H1 (cell line): ENCODE results near the gene ITPR1. TPM values are rescaled to one million over a fixed set of nuclear protein-coding genes. Genes with fewer than 3 reads are reported as not detected.

Source experiments
- CTCF ChIA-PET: fragments of 300-600 bp; sonication (Branson Sonifier 250); formaldehyde crosslinking; loops from one replicate; lab custom pipeline; 2021; ENCODE audit not compliant: partially characterized antibody; lab: Charles Lee
- POLR2A ChIA-PET: fragments of 300-600 bp; sonication (Branson Sonifier 250); formaldehyde crosslinking; loops from one replicate; lab custom pipeline; 2021; ENCODE audit warnings: inconsistent platforms; ENCODE audit not compliant: partially characterized antibody; lab: Charles Lee
- DNase-seq, 2 experiments: peaks; one replicate each; pipeline versions ENCODE4 v3.0.0 to v3.0.0-alpha.2; 2010 to 2022; ENCODE audit warnings: low spot score in 2 of 2, low read depth in 1 of 2, mixed read lengths in 1 of 2
- FAIRE-seq: peaks from 2 replicates; lab custom pipeline; 2011; peaks lifted over from hg19 to GRCh38; lab: Jason Lieb, UNC
- H2AFZ ChIP-seq: 2 replicates; pipeline ENCODE4 v1.8.1; 2012; ENCODE audit warnings: low read length, inconsistent platforms
- H2AK5ac ChIP-seq: 2 replicates; pipeline ENCODE4 v1.6.1; 2013; ENCODE audit warnings: low read depth, low read length
- H2BK120ac ChIP-seq: replicated peaks from 2 replicates; pipeline ENCODE3; 2013; ENCODE audit warnings: low read depth, low read length, inconsistent platforms
- H2BK12ac ChIP-seq: 2 replicates; pipeline ENCODE4 v1.6.1; 2013; ENCODE audit warnings: low read depth, low read length
- H2BK15ac ChIP-seq: 2 replicates; pipeline ENCODE4 v1.6.1; 2013; ENCODE audit warnings: low read length
- H2BK20ac ChIP-seq: 2 replicates; pipeline ENCODE4 v1.6.1; 2013; ENCODE audit warnings: low read length
- H2BK5ac ChIP-seq: 2 replicates; pipeline ENCODE4 v1.6.1; 2013; ENCODE audit warnings: low read depth, low read length
- H3K14ac ChIP-seq: 2 replicates; pipeline ENCODE4 v1.6.1; 2013; ENCODE audit warnings: inconsistent platforms; ENCODE audit not compliant: insufficient read length
- H3K18ac ChIP-seq: 2 replicates; pipeline ENCODE4 v1.6.1; 2013; ENCODE audit warnings: low read length; ENCODE audit errors: extremely low read depth
- H3K23ac ChIP-seq: 2 replicates; pipeline ENCODE4 v1.6.1; 2013; ENCODE audit warnings: inconsistent platforms; ENCODE audit not compliant: insufficient read length
- H3K23me2 ChIP-seq: 2 replicates; pipeline ENCODE4 v1.6.1; 2013; ENCODE audit warnings: low read depth, low read length
- H3K27ac ChIP-seq: 2 replicates; pipeline ENCODE4 v1.6.1; 2011; ENCODE audit warnings: low read depth, low read length, inconsistent platforms
- H3K27me3 ChIP-seq, 4 experiments: replicated peaks in 1 of 4; 1 replicate in 1 of 4; 2 replicates in 3 of 4; pipeline versions ENCODE4 v1.6.1 to v1.8.1; 2011 to 2013; ENCODE audit warnings: low read length in 3 of 4, mild to moderate bottlenecking in 3 of 4, inconsistent platforms in 2 of 4, mixed read lengths in 2 of 4, moderate library complexity in 1 of 4; ENCODE audit not compliant: control insufficient read depth in 3 of 4, insufficient read depth in 3 of 4; ENCODE audit errors: extremely low read depth in 1 of 4
- H3K36me3 ChIP-seq, 4 experiments: 2 replicates each; pipeline versions ENCODE4 v1.6.1 to v1.8.1; 2011 to 2013; ENCODE audit warnings: mild to moderate bottlenecking in 4 of 4, low read length in 3 of 4, moderate library complexity in 2 of 4, control low read depth in 1 of 4, inconsistent platforms in 1 of 4; ENCODE audit not compliant: insufficient read depth in 4 of 4, control insufficient read depth in 2 of 4
- H3K4ac ChIP-seq: replicated peaks from 2 replicates; pipeline ENCODE3; 2013; ENCODE audit warnings: low read length, low read depth, mixed read lengths, inconsistent platforms; ENCODE audit not compliant: insufficient read length
- H3K4me1 ChIP-seq, 4 experiments: replicated peaks in 1 of 4; 1 replicate in 1 of 4; 2 replicates in 3 of 4; pipeline versions ENCODE4 v1.6.1 to v1.8.1; 2011 to 2013; ENCODE audit warnings: low read length in 3 of 4, inconsistent platforms in 2 of 4, mixed read lengths in 1 of 4; ENCODE audit not compliant: insufficient read depth in 4 of 4, control insufficient read depth in 3 of 4
- H3K4me2 ChIP-seq, 2 experiments: 2 replicates each; pipeline versions ENCODE4 v1.6.1 to v1.8.1; 2011 to 2013; ENCODE audit warnings: low read depth in 2 of 2, low read length in 2 of 2, control low read depth in 1 of 2, inconsistent platforms in 1 of 2, mild to moderate bottlenecking in 1 of 2; ENCODE audit not compliant: insufficient read depth in 1 of 2
- H3K4me3 ChIP-seq, 4 experiments: fragments of 200-600, 300-600 bp in 1 of 4; sonication (generic), shearing (Covaris generic), sonication (Bioruptor Twin) in 1 of 4; 2 replicates each; pipeline versions ENCODE4 v1.5.1 to v1.8.1; 2011 to 2016; ENCODE audit warnings: low read length in 4 of 4, low read depth in 3 of 4, control low read depth in 2 of 4, inconsistent platforms in 2 of 4, mild to moderate bottlenecking in 2 of 4, mixed read lengths in 1 of 4, moderate library complexity in 1 of 4; ENCODE audit not compliant: insufficient read depth in 2 of 4; ENCODE audit errors: extremely low read depth in 1 of 4
- H3K56ac ChIP-seq: replicated peaks from 2 replicates; pipeline ENCODE3; 2013; ENCODE audit warnings: low read depth, mild to moderate bottlenecking, mixed read lengths, low read length, inconsistent platforms; ENCODE audit not compliant: insufficient read length
- H3K79me1 ChIP-seq: 2 replicates; pipeline ENCODE4 v1.6.1; 2013; ENCODE audit warnings: low read depth, low read length, control low read depth
- H3K79me2 ChIP-seq, 2 experiments: 2 replicates each; pipeline versions ENCODE4 v1.6.1 to v1.8.1; 2012 to 2013; ENCODE audit warnings: low read length in 2 of 2, mild to moderate bottlenecking in 2 of 2, inconsistent platforms in 1 of 2; ENCODE audit not compliant: insufficient read depth in 2 of 2, control insufficient read depth in 1 of 2
- H3K9ac ChIP-seq, 4 experiments: replicated peaks in 1 of 4; 1 replicate in 1 of 4; 2 replicates in 3 of 4; pipeline versions ENCODE4 v1.6.1 to v1.8.1; 2011 to 2013; ENCODE audit warnings: low read depth in 3 of 4, low read length in 3 of 4, control low read depth in 2 of 4, mild to moderate bottlenecking in 2 of 4, moderate library complexity in 2 of 4, inconsistent platforms in 1 of 4; ENCODE audit errors: extremely low read depth in 1 of 4
- H3K9me3 ChIP-seq, 2 experiments: 2 replicates each; pipeline versions ENCODE4 v1.6.1 to v1.8.1; 2012 to 2013; ENCODE audit warnings: mild to moderate bottlenecking in 2 of 2, moderate library complexity in 2 of 2, control low read depth in 1 of 2, inconsistent platforms in 1 of 2, low read depth in 1 of 2, low read length in 1 of 2, mixed read lengths in 1 of 2; ENCODE audit not compliant: insufficient read depth in 2 of 2
- H4K20me1 ChIP-seq, 2 experiments: replicated peaks in 1 of 2; 2 replicates each; pipeline versions ENCODE3 to v1.8.1; 2011 to 2013; ENCODE audit warnings: inconsistent platforms in 2 of 2, low read length in 2 of 2, mild to moderate bottlenecking in 1 of 2; ENCODE audit not compliant: insufficient read depth in 2 of 2, control insufficient read depth in 1 of 2
- H4K5ac ChIP-seq: 2 replicates; pipeline ENCODE4 v1.6.1; 2013; ENCODE audit warnings: low read length, low read depth, mixed read lengths, inconsistent platforms; ENCODE audit not compliant: insufficient read length
- H4K8ac ChIP-seq: 2 replicates; pipeline ENCODE4 v1.8.0; 2013; ENCODE audit warnings: mild to moderate bottlenecking, moderate library complexity, low read length, inconsistent platforms; ENCODE audit not compliant: insufficient read depth; ENCODE audit errors: extremely low read depth
- H4K91ac ChIP-seq: replicated peaks from 2 replicates; pipeline ENCODE3; 2013; ENCODE audit warnings: low read length, mixed read lengths, inconsistent platforms; ENCODE audit not compliant: insufficient read length
- BACH1 ChIP-seq: IDR thresholded peaks from 2 replicates; pipeline ENCODE4 v1.6.1; 2012; ENCODE audit warnings: low read length, improper control_type of control experiment
- CHD1 ChIP-seq: IDR thresholded peaks from 2 replicates; pipeline ENCODE4 v1.6.1; 2012; ENCODE audit warnings: low read depth, low read length, improper control_type of control experiment
- CREB1 ChIP-seq: IDR thresholded peaks from 2 replicates; pipeline ENCODE4 v1.6.1; 2012; ENCODE audit warnings: inconsistent platforms
- CTCF ChIP-seq, 3 experiments: IDR thresholded peaks; 1 replicate in 2 of 3; 2 replicates in 1 of 3; pipeline versions ENCODE4 v1.5.1 to v1.6.1; 2011; ENCODE audit warnings: low read length in 3 of 3, mild to moderate bottlenecking in 3 of 3, inconsistent platforms in 2 of 3, low read depth in 1 of 3, moderate library complexity in 1 of 3; ENCODE audit not compliant: insufficient read depth in 1 of 3; ENCODE audit errors: control extremely low read depth in 1 of 3
- EGR1 ChIP-seq: IDR thresholded peaks from 2 replicates; pipeline ENCODE4 v1.6.1; 2011; ENCODE audit warnings: low read depth, low read length, borderline replicate concordance
- PHF8 ChIP-seq: fragments of 200-600 bp; sonication (generic); conservative IDR thresholded peaks from 2 replicates; pipeline ENCODE4 v1.7.1; 2012; ENCODE audit warnings: low read depth, mild to moderate bottlenecking, inconsistent platforms, low read length, moderate library complexity
- RFX5 ChIP-seq: IDR thresholded peaks from 2 replicates; pipeline ENCODE4 v1.6.1; 2011; ENCODE audit warnings: low read depth, low read length, improper control_type of control experiment, borderline replicate concordance
- RXRA ChIP-seq: IDR thresholded peaks from 2 replicates; pipeline ENCODE4 v1.6.1; 2011; ENCODE audit warnings: low read depth, mild to moderate bottlenecking, low read length, moderate library complexity; ENCODE audit not compliant: insufficient read depth
- TAF7 ChIP-seq: optimal IDR thresholded peaks from 2 replicates; pipeline ENCODE3; 2011; ENCODE audit warnings: low read depth, mild to moderate bottlenecking, inconsistent platforms, low read length, moderate library complexity, borderline replicate concordance
- TBP ChIP-seq: IDR thresholded peaks from 2 replicates; pipeline ENCODE4 v1.6.1; 2011; ENCODE audit warnings: low read depth, low read length, improper control_type of control experiment
- ZNF274 ChIP-seq: IDR thresholded peaks from 2 replicates; pipeline ENCODE4 v1.7.0; 2012; ENCODE audit warnings: low read length, borderline replicate concordance; ENCODE audit errors: extremely low read depth
- WGBS, 2 experiments: shearing (Covaris generic) in 1 of 2; methylation state at CpG; one replicate each; pipeline versions ENCODE4 v1.1.6 to v1.1.7; 2013 to 2015; ENCODE audit warnings: low lambda C conversion rate in 2 of 2, mixed read lengths in 2 of 2, inconsistent platforms in 1 of 2, low coverage in 1 of 2, missing lambda C conversion rate in 1 of 2; ENCODE audit not compliant: insufficient replicate concordance in 2 of 2, insufficient coverage in 1 of 2, insufficient read length in 1 of 2; ENCODE audit errors: extremely low coverage in 1 of 2, missing lambda C conversion rate in 1 of 2; 5-methylcytosine and 5-hydroxymethylcytosine counted together
- polyA plus RNA-seq, 7 experiments: library from polyadenylated mRNA; depleted of rRNA in 3 of 7; stranded (reverse) in 5 of 7; unstranded in 2 of 7; fragments of >200 nt in 5 of 7; fragments of 200-250 nt in 2 of 7; gene quantifications; 1 replicate in 5 of 7; 2 replicates in 1 of 7; 4 replicates in 1 of 7; pipeline versions ENCODE4 v1.2.1 to v1.2.3, GENCODE V29; 2011 to 2013; ENCODE audit warnings: missing spikeins in 2 of 7, mixed read lengths in 2 of 7
- total RNA-seq: library from RNA; stranded (reverse); fragmentation: NEBNext Ultra II Directional; extraction: Animal tissue kit (Norgen Biotek cat#: 25700); gene quantifications from 2 replicates; pipeline ENCODE4 v1.2.1, GENCODE V29; 2021
- TF ChIP-seq, protein P1 (sequence below): IDR thresholded peaks from 2 replicates; pipeline ENCODE4 v1.6.1; 2011; ENCODE audit warnings: low read depth, mild to moderate bottlenecking, low read length; ENCODE audit not compliant: insufficient read depth

ITPR1 gene
- total and polyA plus RNA-seq, 2 of the 8 experiments (the other 6 are each of a cell fraction or from before 2014, with no cell fraction given), result 2.5 to 16.3 TPM

- Histone ChIP-seq H3K27me3 (no peaks in the 10 kb centered on the region), H3K9ac (no peak overlapping the region), H4K5ac (no peak overlapping the region), H3K23me2 (no peaks in the 10 kb centered on the region), H2BK12ac (no peak overlapping the region), H3K4me1 (no peaks in the 10 kb centered on the region), H3K4ac (no peak overlapping the region), H3K27ac (no peak overlapping the region), H2BK120ac (no peak overlapping the region), H2BK15ac (no peak overlapping the region), H2AFZ (no peak overlapping the region), H2AK5ac (no peak overlapping the region), H4K20me1 (no peaks in the 10 kb centered on the region), H4K91ac (no peak overlapping the region), H3K14ac (no peak overlapping the region), H3K23ac (no peak overlapping the region), H3K79me1 (no peaks in the 10 kb centered on the region), H3K4me2 (no peak overlapping the region), H3K56ac (no peak overlapping the region), H2BK20ac (no peak overlapping the region), H4K8ac (no peak overlapping the region), H3K18ac (no peak overlapping the region), H2BK5ac (no peak overlapping the region), H3K9me3 (no peaks in the 10 kb centered on the region), H3K36me3 (no peaks in the 10 kb centered on the region), H3K79me2 (no peaks in the 10 kb centered on the region), H3K4me3 (no peak overlapping the region)
- FAIRE-seq (no peak), DNase-seq (no peak)
- WGBS, 2 experiments, result 92% methylated on average over 5 of the region's 5 CpGs; no CpG with 5 or more reads in 1 of the 2 experiments
- ChIA-PET CTCF (no interaction called here), POLR2A (no interaction called here)
- no peak for TF ChIP-seq PHF8
- TF ChIP-seq RFX5, result no peak
- no peak for TF ChIP-seq CHD1
- no peak for TF ChIP-seq TBP
- TF ChIP-seq TAF7, result no peak
- TF ChIP-seq EGR1, result no peak
- TF ChIP-seq CREB1, result no peak
- no peak for TF ChIP-seq CTCF (IDR thresholded peaks at IDR 0.05; ENCODE audit: control extremely low read depth in 1 of 3, insufficient read depth in 1 of 3, low read depth in 1 of 3, low read length in 3 of 3)
- no peak for TF ChIP-seq ZNF274
- TF ChIP-seq, protein P1, sequence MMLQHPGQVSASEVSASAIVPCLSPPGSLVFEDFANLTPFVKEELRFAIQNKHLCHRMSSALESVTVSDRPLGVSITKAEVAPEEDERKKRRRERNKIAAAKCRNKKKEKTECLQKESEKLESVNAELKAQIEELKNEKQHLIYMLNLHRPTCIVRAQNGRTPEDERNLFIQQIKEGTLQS, result no peak
- TF ChIP-seq RXRA, result no peak
- no peak for TF ChIP-seq BACH1
Observed at GRCh38 chr3:4855676-4856075, 362.5 kb downstream of the ITPR1 start.
